Small intestine (tissue), 7 donors: Measurements from ENCODE around the gene CCDC30. TPM values are rescaled to one million over a fixed set of nuclear protein-coding genes. Genes with fewer than 3 reads are reported as not detected.

ENCODE experiments used
- DNase-seq, 2 donors: peaks; one replicate each; pipeline versions ENCODE4 v3.0.0 to v3.0.0-alpha.2; 2013
- FAIRE-seq: peaks from 2 replicates; lab custom pipeline; 2012; peaks lifted over from hg19 to GRCh38; lab: Jason Lieb, UNC
- H3K27ac ChIP-seq, 3 donors: one replicate each; pipeline ENCODE4 v1.5.1; 2013; ENCODE audit warnings: low read length in 2 of 3, mild to moderate bottlenecking in 2 of 3, control low read depth in 1 of 3, inconsistent platforms in 1 of 3, low read depth in 1 of 3, moderate library complexity in 1 of 3
- H3K27me3 ChIP-seq, 3 donors: one replicate each; pipeline ENCODE4 v1.6.1; 2013; ENCODE audit warnings: low read length in 3 of 3, inconsistent platforms in 1 of 3; ENCODE audit not compliant: control insufficient read depth in 3 of 3, insufficient read depth in 3 of 3
- H3K36me3 ChIP-seq, 3 donors: one replicate each; pipeline ENCODE4 v1.6.1; 2013; ENCODE audit warnings: low read length in 3 of 3, inconsistent platforms in 1 of 3, low read depth in 1 of 3, mild to moderate bottlenecking in 1 of 3, moderate library complexity in 1 of 3; ENCODE audit not compliant: control insufficient read depth in 3 of 3, insufficient read depth in 2 of 3
- H3K4me1 ChIP-seq, 3 donors: one replicate each; pipeline ENCODE4 v1.6.1; 2013; ENCODE audit warnings: low read length in 2 of 3, inconsistent platforms in 1 of 3, low read depth in 1 of 3, mild to moderate bottlenecking in 1 of 3, moderate library complexity in 1 of 3; ENCODE audit not compliant: control insufficient read depth in 3 of 3, insufficient read depth in 2 of 3
- H3K4me3 ChIP-seq, 3 donors: one replicate each; pipeline ENCODE4 v1.5.1; 2013; ENCODE audit warnings: low read length in 3 of 3, control low read depth in 1 of 3, inconsistent platforms in 1 of 3, low read depth in 1 of 3, mild to moderate bottlenecking in 1 of 3, moderate library complexity in 1 of 3
- H3K9me3 ChIP-seq, 2 donors: one replicate each; pipeline ENCODE4 v1.6.1; 2013; ENCODE audit warnings: low read depth in 1 of 2, low read length in 1 of 2; ENCODE audit not compliant: control insufficient read depth in 2 of 2, insufficient read depth in 1 of 2
- WGBS, 3 donors: extraction: QIAGEN DNeasy Blood & Tissue Kit; methylation state at CpG; one replicate each; pipeline ENCODE4 v1.1.7; 2013; 5-methylcytosine and 5-hydroxymethylcytosine counted together
- polyA plus RNA-seq, 4 donors: library from polyadenylated mRNA; stranded (reverse) in 3 of 4; unstranded in 1 of 4; fragments of 200-250 nt in 3 of 4; fragments of 120-200 nt in 1 of 4; gene quantifications; one replicate each; pipeline versions ENCODE4 v1.2.1 to v1.2.3, GENCODE V29; 2013
- donor health status: healthy with polysubstance abuse.
- donor health status: control.
- donor health status: control.
- donor health status: Bipolar disorder and iron deficiency.
- donor health status: healthy.

CCDC30 gene
- polyA plus RNA-seq, 4 donors = 0.67 to 4.4 (median 0.84) TPM

DNA sequence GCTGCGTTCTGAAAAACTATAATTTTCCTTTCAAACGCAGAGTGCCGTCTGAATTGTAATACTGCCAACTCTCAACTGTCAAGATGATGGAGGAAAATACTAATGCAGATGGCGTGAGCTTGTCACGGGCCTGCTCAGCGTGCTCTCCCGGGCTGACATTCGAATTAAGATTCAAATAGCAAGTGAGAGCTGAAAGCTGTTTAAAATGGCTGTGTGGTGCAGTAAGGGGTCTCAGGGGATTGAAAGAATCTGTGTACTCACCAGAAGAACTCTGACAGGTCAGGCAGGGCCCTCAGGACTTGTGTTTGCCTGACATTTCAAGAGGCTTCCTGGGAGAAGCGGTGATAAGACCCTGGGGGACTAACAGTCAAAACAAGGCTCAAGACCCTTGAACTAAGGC, 40.3 kb upstream of the CCDC30 start:
- FAIRE-seq (no peak), DNase-seq (no peak)
- WGBS, 3 donors = 77 to 87% (median 84%) methylated on average over 9 of the region's 9 CpGs
- Histone ChIP-seq H3K9me3 (no peaks in the 10 kb centered on the region), H3K27me3 (no peaks in the 10 kb centered on the region), H3K36me3 (no peaks in the 10 kb centered on the region), H3K4me3 (no peak overlapping the region), H3K4me1 (peaks cover 0 to 8% (median 0%) of the 10 kb centered on the region in 3 donors), H3K27ac (no peak overlapping the region)

DNA sequence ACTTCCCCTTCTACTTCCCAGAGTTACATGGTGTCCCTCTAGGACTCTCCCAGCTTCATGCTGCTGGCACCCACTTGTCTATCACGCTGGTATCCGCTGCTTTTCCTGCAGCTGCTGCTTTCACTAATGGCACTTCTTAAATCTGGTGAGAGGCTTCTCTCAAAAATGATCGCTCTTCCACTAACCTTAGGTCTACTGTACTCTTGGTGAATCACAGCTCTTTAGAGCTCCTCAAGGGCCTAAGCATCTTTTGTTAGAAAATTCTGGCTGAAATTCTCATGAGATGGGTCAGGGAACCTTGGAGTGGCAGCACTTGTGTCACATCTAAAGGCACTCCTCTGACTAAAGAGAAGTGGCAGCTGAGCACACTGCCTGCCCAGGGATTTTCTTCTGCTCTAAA, 39.4 kb upstream of the CCDC30 start:
- Histone ChIP-seq H3K9me3 (no peaks in the 10 kb centered on the region), H3K27me3 (no peaks in the 10 kb centered on the region), H3K36me3 (no peaks in the 10 kb centered on the region), H3K27ac (no peak overlapping the region), H3K4me3 (no peak overlapping the region), H3K4me1 (peaks cover 0 to 8% (median 0%) of the 10 kb centered on the region in 3 donors)
- FAIRE-seq (no peak), DNase-seq (no peak)
- 88 to 91% (median 89%) methylated on average over 3 of the region's 3 CpGs for WGBS, 3 donors

DNA sequence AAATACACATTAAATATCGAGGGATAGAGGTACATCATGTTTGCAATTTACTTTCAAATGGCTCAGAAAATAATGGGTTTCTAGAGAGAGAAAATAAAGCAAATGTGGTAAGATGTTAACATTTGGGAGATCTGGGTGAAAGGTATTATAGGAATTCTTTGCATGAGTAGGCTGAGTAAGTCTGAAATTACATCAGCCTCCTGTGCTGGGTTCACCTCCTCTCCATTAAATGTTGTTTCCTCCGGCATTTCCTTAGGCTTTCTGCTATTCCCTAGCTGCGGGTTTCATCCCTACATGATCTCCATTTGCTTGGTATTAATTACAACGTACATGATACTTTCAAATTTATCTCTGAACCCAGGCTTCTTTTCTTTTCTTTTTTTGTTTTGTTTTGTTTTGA, 38.9 kb upstream of the CCDC30 start:
- H3K4me3 ChIP-seq = no peak overlapping the region
- no peak overlapping the region for H3K27ac ChIP-seq
- no peaks in the 10 kb centered on the region for H3K36me3 ChIP-seq
- DNase-seq = no peak
- 87 to 91% (median 88%) methylated on average over 4 of the region's 4 CpGs for WGBS, 3 donors
- H3K4me1 ChIP-seq = peaks cover 0 to 8% (median 0%) of the 10 kb centered on the region in 3 donors
- no peaks in the 10 kb centered on the region for H3K9me3 ChIP-seq
- no peak for FAIRE-seq
- no peaks in the 10 kb centered on the region for H3K27me3 ChIP-seq

DNA sequence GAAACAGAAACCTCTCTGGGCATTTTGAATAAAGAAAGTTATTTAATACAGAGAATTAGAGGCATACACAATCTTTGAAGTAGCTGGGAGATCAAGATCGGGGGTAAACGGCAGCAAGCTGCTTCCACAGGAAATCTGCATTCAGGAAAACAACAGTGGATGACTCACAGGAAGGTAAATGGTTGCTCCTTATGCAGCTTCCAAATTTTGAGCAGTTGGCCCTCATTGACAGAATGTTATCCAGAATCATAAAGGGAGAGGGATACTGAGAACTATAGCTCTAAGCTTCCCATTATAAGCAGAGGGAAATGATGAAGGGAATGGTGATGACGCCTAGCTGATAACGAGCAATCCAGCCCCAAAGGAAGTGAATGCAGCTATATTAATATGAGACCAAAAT, 35.8 kb upstream of the CCDC30 start:
- FAIRE-seq (no peak), DNase-seq (no peak)
- no peak overlapping the region for H3K27ac ChIP-seq
- WGBS, 3 donors = 74 to 87% (median 84%) methylated on average over 4 of the region's 4 CpGs
- peaks cover 0 to 14% (median 0%) of the 10 kb centered on the region in 3 donors for H3K4me1 ChIP-seq
- H3K9me3 ChIP-seq = no peaks in the 10 kb centered on the region
- no peak overlapping the region for H3K4me3 ChIP-seq
- H3K36me3 ChIP-seq = no peaks in the 10 kb centered on the region
- H3K27me3 ChIP-seq = no peaks in the 10 kb centered on the region

DNA sequence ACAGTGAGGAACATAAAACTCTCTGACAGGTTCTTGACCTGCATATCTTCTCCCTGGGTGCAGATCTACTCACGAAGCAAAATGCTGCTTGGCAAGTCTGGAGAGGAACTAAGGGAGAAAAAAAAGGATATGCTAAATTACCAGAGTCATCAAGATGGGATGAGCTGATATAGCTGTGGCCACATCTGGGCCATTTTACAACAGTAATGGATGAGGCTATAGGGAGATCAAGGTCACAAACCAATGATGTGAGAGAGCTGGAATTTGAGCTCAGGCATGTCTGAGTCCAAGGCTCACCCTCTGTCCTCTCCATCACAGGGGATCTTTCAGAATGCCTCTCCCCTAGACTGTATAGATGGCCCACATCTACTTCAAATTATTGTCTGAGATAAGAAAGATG, 33.5 kb upstream of the CCDC30 start:
- Histone ChIP-seq H3K9me3 (no peaks in the 10 kb centered on the region), H3K4me3 (no peak overlapping the region), H3K36me3 (no peaks in the 10 kb centered on the region), H3K27me3 (no peaks in the 10 kb centered on the region), H3K4me1 (peaks cover 0 to 14% (median 0%) of the 10 kb centered on the region in 3 donors), H3K27ac (no peak overlapping the region)
- no peak for FAIRE-seq
- 76 to 86% (median 82%) methylated on average over 1 of the region's 1 CpG for WGBS, 3 donors
- DNase-seq = no peak

DNA sequence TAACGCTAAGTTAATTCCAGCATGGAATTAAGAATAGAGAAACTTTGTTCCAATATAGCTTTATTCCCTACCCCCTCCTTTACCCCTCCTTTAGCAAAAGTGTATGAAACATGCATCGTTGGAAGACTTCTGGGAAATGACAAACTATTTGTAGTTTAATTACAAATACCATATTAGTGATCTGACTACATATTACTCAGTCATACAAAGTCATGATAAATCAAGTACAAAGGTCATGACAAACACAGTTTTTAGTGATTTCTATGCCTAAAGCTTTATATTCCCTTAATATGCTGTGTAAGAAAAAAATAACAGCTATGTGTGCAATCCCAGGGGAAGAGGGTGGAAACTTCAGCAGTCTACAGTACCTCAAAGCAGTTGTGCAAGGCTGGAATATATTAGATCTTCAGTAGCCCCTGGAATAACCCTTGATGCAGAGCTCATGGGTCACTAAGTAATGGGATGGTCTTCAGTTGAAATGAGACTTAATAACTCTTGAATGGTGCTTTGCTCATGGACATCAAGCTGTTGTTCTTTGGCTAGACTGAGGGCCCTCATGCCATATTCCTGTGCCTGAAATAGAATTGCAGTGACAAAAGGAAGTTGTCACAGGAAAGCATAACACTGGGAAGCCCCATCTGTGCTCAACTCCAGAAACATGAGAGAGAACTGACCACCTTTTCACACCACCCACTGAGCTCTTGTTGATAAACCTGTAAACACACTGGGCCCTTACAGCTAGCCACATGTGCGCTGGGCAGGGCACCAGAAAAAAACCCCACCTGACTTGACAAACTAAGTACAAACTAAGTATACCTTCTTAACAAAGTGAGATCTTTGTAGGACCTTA, 32.6 kb upstream of the CCDC30 start:
- Histone ChIP-seq H3K9me3 (no peaks in the 10 kb centered on the region), H3K36me3 (no peaks in the 10 kb centered on the region), H3K27me3 (no peaks in the 10 kb centered on the region), H3K4me1 (peaks cover 0 to 14% (median 0%) of the 10 kb centered on the region in 3 donors), H3K27ac (peak overlapping the region in 1 of 3 donors; percentile 35), H3K4me3 (no peak overlapping the region)
- WGBS, 3 donors = 66 to 78% (median 77%) methylated on average over 3 of the region's 3 CpGs
- DNase-seq = no peak
- FAIRE-seq = no peak

DNA sequence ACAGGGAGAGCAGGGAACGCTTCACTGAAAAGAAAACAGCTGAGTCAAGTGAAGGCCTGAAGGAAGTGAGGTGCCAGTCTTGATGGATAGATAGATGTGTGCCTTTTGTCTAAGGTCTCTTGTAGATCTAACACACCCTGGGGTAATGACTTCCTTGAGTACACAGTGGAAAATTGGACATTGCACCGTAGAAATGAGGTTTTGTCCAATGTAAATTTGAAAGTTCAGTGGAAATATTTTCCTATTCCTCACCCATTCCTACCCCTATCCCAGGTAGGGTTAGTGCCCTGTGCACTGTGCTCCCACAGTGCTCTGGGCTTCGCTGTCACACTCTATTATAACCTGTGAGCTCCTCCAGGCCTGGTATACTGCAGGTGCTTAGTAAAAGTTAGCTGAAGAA, 31.6 kb upstream of the CCDC30 start:
- no peak overlapping the region for H3K4me3 ChIP-seq
- no peaks in the 10 kb centered on the region for H3K27me3 ChIP-seq
- WGBS, 3 donors = 28 to 57% (median 55%) methylated on average over 3 of the region's 3 CpGs
- H3K9me3 ChIP-seq = no peaks in the 10 kb centered on the region
- DNase-seq (peak; percentile 74 to 77), FAIRE-seq (no peak)
- peaks cover 0 to 14% (median 0%) of the 10 kb centered on the region in 3 donors for H3K4me1 ChIP-seq
- H3K27ac ChIP-seq = peak overlapping the region in 2 of 3 donors; percentile 42 to 54
- no peaks in the 10 kb centered on the region for H3K36me3 ChIP-seq

DNA sequence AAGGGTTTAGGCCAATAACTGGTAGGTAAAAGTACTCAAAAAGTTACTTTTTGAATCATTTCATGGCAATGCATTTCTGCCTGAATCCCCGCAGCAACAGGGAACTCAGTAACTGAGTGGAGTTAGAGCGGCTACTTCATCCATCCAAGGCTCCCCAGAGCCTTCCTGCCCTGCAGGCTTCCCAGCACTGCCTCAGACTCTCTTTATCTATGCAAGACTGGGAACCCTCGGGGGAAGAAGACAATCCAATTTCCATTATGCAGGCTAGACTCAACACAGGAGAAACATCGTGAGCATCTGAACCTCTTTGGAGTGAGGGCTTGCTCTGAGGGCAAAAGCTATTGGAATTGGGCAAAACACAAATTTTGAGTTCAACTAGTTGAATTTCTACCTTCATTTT, 30.4 kb upstream of the CCDC30 start:
- H3K27ac ChIP-seq = no peak overlapping the region
- H3K27me3 ChIP-seq = no peaks in the 10 kb centered on the region
- FAIRE-seq (no peak), DNase-seq (no peak)
- H3K4me1 ChIP-seq = peaks cover 0 to 14% (median 0%) of the 10 kb centered on the region in 3 donors
- no peaks in the 10 kb centered on the region for H3K9me3 ChIP-seq
- H3K36me3 ChIP-seq = no peaks in the 10 kb centered on the region
- 91 to 96% (median 92%) methylated on average over 4 of the region's 4 CpGs for WGBS, 3 donors
- no peak overlapping the region for H3K4me3 ChIP-seq
